GM18861 (cell line): Measurements from ENCODE around the gene LRFN3.
"Not testable (repeated sequence)": the region's sequence is repeated elsewhere in the genome, so short reads cannot be mapped to it uniquely, and the experiment has no call there.

Source experiments
- ATAC-seq: cut with Tn5 transposase; IDR thresholded peaks from one replicate; pipeline ENCODE4 v1.9.1; 2021; ENCODE audit not compliant: unreplicated experiment

LRFN3 gene

GRCh38 chr19:35937345-35938281, 1.4 kb downstream of the LRFN3 start:
- no peak for ATAC-seq

GRCh38 chr19:35938282-35939224, 2.4 kb downstream of the LRFN3 start:
- ATAC-seq, result no peak

GRCh38 chr19:35939307-35940077, 3.3 kb downstream of the LRFN3 start:
- no peak for ATAC-seq

GRCh38 chr19:35940078-35940775, 4.1 kb downstream of the LRFN3 start:
- no peak for ATAC-seq

GRCh38 chr19:35940839-35941238, 4.7 kb downstream of the LRFN3 start:
- ATAC-seq, result no peak

GRCh38 chr19:35942235-35942634, 6.1 kb downstream of the LRFN3 start:
- no peak for ATAC-seq

- ATAC-seq, result no peak
These were observed 7.4 kb downstream of the LRFN3 start for GRCh38 chr19:35943321-35944301.

- no peak for ATAC-seq
These were observed 8.4 kb downstream of the LRFN3 start for GRCh38 chr19:35944556-35944955.

- ATAC-seq, result no peak
These were observed 9.1 kb downstream of the LRFN3 start for GRCh38 chr19:35945121-35945790.

GRCh38 chr19:35946203-35946602, 10.0 kb downstream of the LRFN3 start:
- no peak for ATAC-seq

- no peak for ATAC-seq
These were observed 13.0 kb downstream of the LRFN3 start for GRCh38 chr19:35949131-35949530.

- ATAC-seq, result no peak
These were observed 19.9 kb downstream of the LRFN3 start for GRCh38 chr19:35955881-35956634.

- ATAC-seq, result not testable (repeated sequence)
These were observed 21.2 kb downstream of the LRFN3 start for GRCh38 chr19:35957411-35957810.

GRCh38 chr19:35958660-35959039, 22.5 kb downstream of the LRFN3 start:
- no peak for ATAC-seq

GRCh38 chr19:35959040-35959967, 23.1 kb downstream of the LRFN3 start:
- ATAC-seq, result no peak

GRCh38 chr19:35959968-35960320, 23.8 kb downstream of the LRFN3 start:
- ATAC-seq, result no peak

- no peak for ATAC-seq
These were observed 24.3 kb downstream of the LRFN3 start for GRCh38 chr19:35960432-35960972.
